Endothelial cell of umbilical vein (primary cell): ENCODE measurements around the gene ACTMAP.

Experiments
- CTCF ChIP-seq, 2 donors: IDR thresholded peaks; 1 replicate in 1 of 2; 2 replicates in 1 of 2; pipeline ENCODE4 v1.5.1; 2011; ENCODE audit warnings: low read length in 2 of 2, mild to moderate bottlenecking in 2 of 2, moderate library complexity in 2 of 2, control low read depth in 1 of 2, inconsistent platforms in 1 of 2, low read depth in 1 of 2; ENCODE audit not compliant: insufficient read depth in 1 of 2; ENCODE audit errors: extremely low read depth in 1 of 2
- MAX ChIP-seq: IDR thresholded peaks from 2 replicates; pipeline ENCODE4 v1.6.1; 2011; ENCODE audit not compliant: insufficient read depth, insufficient read length
- POLR2A ChIP-seq: IDR thresholded peaks from 2 replicates; pipeline ENCODE4 v1.6.1; 2012; ENCODE audit warnings: low read depth, mild to moderate bottlenecking, control low read depth, low read length
- POLR2AphosphoS5 ChIP-seq: IDR thresholded peaks from 2 replicates; pipeline ENCODE4 v1.6.1; 2012; ENCODE audit warnings: low read depth, mild to moderate bottlenecking, control low read depth, low read length, moderate library complexity; ENCODE audit not compliant: insufficient read depth

- no peak for TF ChIP-seq POLR2AphosphoS5
- TF ChIP-seq CTCF (IDR thresholded peaks at IDR 0.05; ENCODE audit: extremely low read depth in 1 of 2, insufficient read depth in 1 of 2, low read depth in 1 of 2, low read length in 2 of 2), result no peak
- TF ChIP-seq POLR2A, result no peak
- no peak for TF ChIP-seq MAX
Measured at GRCh38 chr19:40759352-40759751, 9.1 kb upstream of the ACTMAP start.
